IMR-90 (cell line): ENCODE measurements around the gene SOBP. TPM values are rescaled to one million over a fixed set of nuclear protein-coding genes. Genes with fewer than 3 reads are reported as not detected.

Source experiments
- ATAC-seq: fragments of 200-7000 bp; cut with Tn5 transposase; 2 replicates; pipeline ENCODE4 v1.9.1; 2020; ENCODE audit warnings: low read depth, mild to moderate bottlenecking, moderate library complexity
- BruUV-seq: library from RNA; stranded (reverse); fragments of 400-500 nt; replicated peaks from 2 replicates; lab custom pipeline; 2021; lab: Mats Ljungman, UMichigan
- CTCF ChIA-PET: fragments of 300-600 bp; formaldehyde crosslinking; extraction: SDS; loops from one replicate; lab custom pipeline; 2021; ENCODE audit warnings: antibody characterized with exemption; lab: Yijun Ruan, JAX
- POLR2A ChIA-PET: fragments of 300-600 bp; sonication (Branson Sonifier 250); formaldehyde crosslinking; loops from one replicate; lab custom pipeline; 2022; ENCODE audit warnings: antibody characterized with exemption; ENCODE audit not compliant: unreplicated experiment; lab: Charles Lee
- DNase-seq: peaks from one replicate; pipeline ENCODE4 v3.0.0; 2013
- H2AFZ ChIP-seq: replicated peaks from 2 replicates; pipeline ENCODE3; 2013; ENCODE audit warnings: low read length, mild to moderate bottlenecking; ENCODE audit not compliant: poor library complexity
- H2AK5ac ChIP-seq: 2 replicates; pipeline ENCODE4 v1.6.1; 2013; ENCODE audit warnings: low read depth, low read length, inconsistent platforms
- H2AK9ac ChIP-seq: replicated peaks from 2 replicates; pipeline ENCODE3; 2013; ENCODE audit warnings: mild to moderate bottlenecking, low read depth, low read length, moderate library complexity; ENCODE audit not compliant: poor library complexity
- H2BK120ac ChIP-seq: 2 replicates; pipeline ENCODE4 v1.6.1; 2013; ENCODE audit warnings: low read depth, low read length, inconsistent platforms
- H2BK15ac ChIP-seq: 3 replicates; pipeline ENCODE4 v1.6.1; 2013; ENCODE audit warnings: low read depth, low read length, inconsistent platforms
- H2BK20ac ChIP-seq: 2 replicates; pipeline ENCODE4 v1.6.1; 2013; ENCODE audit warnings: low read depth, mild to moderate bottlenecking, inconsistent platforms, low read length, moderate library complexity
- H2BK5ac ChIP-seq: 2 replicates; pipeline ENCODE4 v1.6.1; 2013; ENCODE audit warnings: mild to moderate bottlenecking, low read depth, low read length, inconsistent platforms; ENCODE audit not compliant: poor library complexity, severe bottlenecking
- H3K14ac ChIP-seq: replicated peaks from 2 replicates; pipeline ENCODE4 v1.6.1; 2013; ENCODE audit warnings: low read depth, low read length, inconsistent platforms
- H3K18ac ChIP-seq: 2 replicates; pipeline ENCODE4 v1.6.1; 2013; ENCODE audit warnings: low read depth, low read length, control low read depth
- H3K23ac ChIP-seq: 2 replicates; pipeline ENCODE4 v1.6.1; 2013; ENCODE audit warnings: low read depth, low read length, inconsistent platforms
- H3K27ac ChIP-seq: 2 replicates; pipeline ENCODE4 v1.5.1; 2013; ENCODE audit warnings: mild to moderate bottlenecking, control low read depth, low read length; ENCODE audit not compliant: insufficient read depth
- H3K27me3 ChIP-seq: 2 replicates; pipeline ENCODE4 v1.6.1; 2013; ENCODE audit warnings: low read length; ENCODE audit not compliant: control insufficient read depth, insufficient read depth
- H3K36me3 ChIP-seq: 2 replicates; pipeline ENCODE4 v1.6.1; 2013; ENCODE audit warnings: low read length, mixed read lengths; ENCODE audit not compliant: control insufficient read depth, insufficient read depth
- H3K4ac ChIP-seq: 2 replicates; pipeline ENCODE4 v1.6.1; 2013; ENCODE audit warnings: low read depth, low read length, inconsistent platforms
- H3K4me1 ChIP-seq: 2 replicates; pipeline ENCODE4 v1.6.1; 2013; ENCODE audit warnings: low read length, mixed read lengths; ENCODE audit not compliant: control insufficient read depth, insufficient read depth
- H3K4me2 ChIP-seq: 2 replicates; pipeline ENCODE4 v1.6.1; 2013; ENCODE audit warnings: low read depth, mild to moderate bottlenecking, control low read depth, low read length, moderate library complexity
- H3K4me3 ChIP-seq: 2 replicates; pipeline ENCODE4 v1.5.1; 2013; ENCODE audit warnings: low read depth, mild to moderate bottlenecking, control low read depth, low read length, moderate library complexity; ENCODE audit not compliant: insufficient read depth
- H3K56ac ChIP-seq: 2 replicates; pipeline ENCODE4 v1.6.1; 2013; ENCODE audit warnings: low read length, inconsistent platforms; ENCODE audit not compliant: insufficient read depth; ENCODE audit errors: extremely low read depth
- H3K79me1 ChIP-seq, 2 experiments: 2 replicates each; pipeline ENCODE4 v1.6.1; 2013; ENCODE audit warnings: low read length in 2 of 2, inconsistent platforms in 1 of 2, low read depth in 1 of 2
- H3K9ac ChIP-seq: 2 replicates; pipeline ENCODE4 v1.6.1; 2013; ENCODE audit warnings: low read depth, low read length, control low read depth
- H3K9me1 ChIP-seq: 2 replicates; pipeline ENCODE4 v1.6.1; 2013; ENCODE audit warnings: low read length, inconsistent platforms; ENCODE audit not compliant: insufficient read depth
- H3K9me3 ChIP-seq: 2 replicates; pipeline ENCODE4 v1.6.1; 2013; ENCODE audit warnings: low read length; ENCODE audit not compliant: control insufficient read depth, insufficient read depth
- H4K20me1 ChIP-seq: 2 replicates; pipeline ENCODE4 v1.6.1; 2013; ENCODE audit warnings: low read length, inconsistent platforms; ENCODE audit not compliant: insufficient read depth
- H4K5ac ChIP-seq: 2 replicates; pipeline ENCODE4 v1.6.1; 2013; ENCODE audit warnings: mild to moderate bottlenecking, low read depth, low read length, control low read depth
- H4K8ac ChIP-seq, 2 experiments: 2 replicates each; pipeline ENCODE4 v1.6.1; 2013; ENCODE audit warnings: low read depth in 2 of 2, low read length in 2 of 2, control low read depth in 1 of 2, inconsistent platforms in 1 of 2
- H4K91ac ChIP-seq: 2 replicates; pipeline ENCODE4 v1.6.1; 2013; ENCODE audit warnings: low read depth, low read length, inconsistent platforms; ENCODE audit not compliant: insufficient read depth
- BHLHE40 ChIP-seq: fragments of 150-350 bp; IDR thresholded peaks from 2 replicates; pipeline ENCODE4 v1.6.1; 2016; ENCODE audit warnings: mild to moderate bottlenecking, low read depth, low read length
- CEBPB ChIP-seq: IDR thresholded peaks from 2 replicates; pipeline ENCODE4 v1.6.1; 2012; ENCODE audit warnings: low read depth, low read length, improper control_type of control experiment
- CHD1 ChIP-seq: IDR thresholded peaks from 2 replicates; pipeline ENCODE4 v1.6.1; 2012; ENCODE audit warnings: low read depth, low read length, improper control_type of control experiment
- FOS ChIP-seq: fragments of 150-350 bp; IDR thresholded peaks from 2 replicates; pipeline ENCODE4 v1.6.1; 2016; ENCODE audit warnings: low read depth, low read length
- MAFK ChIP-seq: IDR thresholded peaks from 2 replicates; pipeline ENCODE4 v1.6.1; 2012; ENCODE audit warnings: low read depth, low read length, improper control_type of control experiment
- MAZ ChIP-seq: IDR thresholded peaks from 2 replicates; pipeline ENCODE4 v1.6.1; 2012; ENCODE audit warnings: low read depth, mild to moderate bottlenecking, low read length, improper control_type of control experiment, moderate library complexity, borderline replicate concordance
- MXI1 ChIP-seq: IDR thresholded peaks from 2 replicates; pipeline ENCODE4 v1.6.1; 2012; ENCODE audit warnings: low read depth, mild to moderate bottlenecking, low read length, moderate library complexity, borderline replicate concordance
- NFE2L2 ChIP-seq: fragments of 150-350 bp; IDR thresholded peaks from 2 replicates; pipeline ENCODE4 v1.6.1; 2016; ENCODE audit warnings: low read depth, mild to moderate bottlenecking, low read length
- POLR2A ChIP-seq: IDR thresholded peaks from 2 replicates; pipeline ENCODE4 v1.6.1; 2012; ENCODE audit warnings: mild to moderate bottlenecking, low read depth, low read length
- RAD21 ChIP-seq: IDR thresholded peaks from 2 replicates; pipeline ENCODE4 v1.6.1; 2012; ENCODE audit warnings: low read length, improper control_type of control experiment
- RCOR1 ChIP-seq: IDR thresholded peaks from 2 replicates; pipeline ENCODE4 v1.6.1; 2012; ENCODE audit warnings: mild to moderate bottlenecking, low read length, improper control_type of control experiment; ENCODE audit not compliant: insufficient replicate concordance
- RFX5 ChIP-seq: IDR thresholded peaks from 2 replicates; pipeline ENCODE4 v1.8.0; 2012; ENCODE audit warnings: low read depth, mild to moderate bottlenecking, low read length, moderate library complexity
- SMC3 ChIP-seq: fragments of 150-350 bp; IDR thresholded peaks from 2 replicates; pipeline ENCODE4 v1.6.1; 2016; ENCODE audit warnings: low read depth, mild to moderate bottlenecking, antibody characterized with exemption, low read length, moderate library complexity
- WGBS, 2 experiments: methylation state at CpG; one replicate each; pipeline versions ENCODE4 v1.1.5 to v1.1.7; 2013; ENCODE audit warnings: missing lambda C conversion rate in 2 of 2; ENCODE audit not compliant: insufficient read length in 1 of 2; ENCODE audit errors: extremely low coverage in 2 of 2; 5-methylcytosine and 5-hydroxymethylcytosine counted together
- dilution Hi-C: fragments of 300-500 bp; cut with HindIII; formaldehyde crosslinking; loops from one replicate; pipeline ENCODE4 v1.14.3; 2018; ENCODE audit warnings: low sequenced_read_pairs; ENCODE audit not compliant: unreplicated experiment
- in situ Hi-C: fragments of 300-500 bp; cut with MboI; formaldehyde crosslinking; loops from 3 replicates; pipeline ENCODE4 v1.14.3; 2019; ENCODE audit warnings: low sequenced_read_pairs, inconsistent platforms, mixed read lengths
- intact Hi-C: fragments of 100-400 bp; cut with micrococcal nuclease; formaldehyde crosslinking; loops from 2 replicates; pipeline ENCODE4 v1.10.0; 2022
- polyA plus RNA-seq, 3 experiments: library from polyadenylated mRNA; depleted of rRNA; stranded (reverse); fragments of >200 nt; gene quantifications; 2 replicates each; pipeline ENCODE4 v1.2.3, GENCODE V29; 2012; ENCODE audit warnings: low replicate concordance in 1 of 3
- total RNA-seq: library from RNA; depleted of rRNA; stranded (reverse); fragments of >200 nt; gene quantifications from 2 replicates; pipeline ENCODE4 v1.2.3, GENCODE V29; 2012
- TF ChIP-seq, protein P1 (sequence below): fragments of 150-350 bp; IDR thresholded peaks from 2 replicates; pipeline ENCODE4 v1.6.1; 2016; ENCODE audit warnings: low read depth, mild to moderate bottlenecking, low read length, moderate library complexity, borderline replicate concordance
- TF ChIP-seq, protein P2 (sequence below): conservative IDR thresholded peaks from 2 replicates; pipeline ENCODE4 v1.5.1; 2012; ENCODE audit warnings: mild to moderate bottlenecking, low read depth, low read length, improper control_type of control experiment
- TF ChIP-seq, protein P3 (sequence below): fragments of 150-350 bp; IDR thresholded peaks from 2 replicates; pipeline ENCODE4 v1.6.1; 2017; ENCODE audit warnings: mild to moderate bottlenecking, antibody characterized with exemption, low read length, low read depth

The SOBP gene
- total and polyA plus RNA-seq, 2 of the 4 experiments (the other 2 are of a cell fraction) = 0.60 to 0.72 TPM

DNA sequence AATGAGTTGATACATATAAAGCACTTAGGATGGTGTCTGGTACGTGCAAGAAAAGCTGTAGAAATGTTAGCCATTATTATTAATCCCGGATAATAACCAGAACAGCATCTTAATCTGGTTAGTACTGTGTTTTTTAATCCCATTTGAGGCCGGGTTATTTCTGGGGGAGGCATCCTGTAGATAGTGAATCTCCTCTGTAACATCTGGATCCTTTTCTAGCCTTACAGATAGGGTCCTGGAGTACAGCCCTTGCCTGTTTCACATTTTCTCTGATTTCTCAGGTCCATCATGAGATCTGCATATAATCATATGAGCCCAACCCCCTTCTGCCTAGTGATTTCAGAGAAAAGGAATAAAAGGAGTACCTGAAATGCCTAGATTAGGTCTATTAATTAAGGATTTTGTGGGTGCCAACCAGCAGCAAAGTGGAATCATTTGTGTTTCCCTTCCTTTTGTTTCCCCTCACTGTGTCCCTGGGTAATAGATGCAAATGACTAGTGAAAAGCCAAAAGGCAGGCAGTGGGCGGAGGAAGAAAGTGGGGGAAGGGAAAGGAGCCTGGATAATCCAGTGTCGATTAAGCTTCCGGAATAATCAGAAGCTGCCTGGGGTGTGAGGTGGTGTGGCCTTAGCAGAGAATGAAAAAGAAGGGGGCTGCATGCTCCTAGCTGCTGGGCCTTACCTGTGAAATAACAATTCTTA lies 88.9 kb downstream of the SOBP start:
- peaks cover 5% of the 10 kb centered on the region; the same call in 1 of the 2 replicates for H3K36me3 ChIP-seq
- peaks cover 7% of the 10 kb centered on the region; the same call in 1 of the 2 replicates for H3K4me1 ChIP-seq
- ChIA-PET CTCF (no interaction called here), POLR2A (no interaction called here)
- TF ChIP-seq, protein P1, sequence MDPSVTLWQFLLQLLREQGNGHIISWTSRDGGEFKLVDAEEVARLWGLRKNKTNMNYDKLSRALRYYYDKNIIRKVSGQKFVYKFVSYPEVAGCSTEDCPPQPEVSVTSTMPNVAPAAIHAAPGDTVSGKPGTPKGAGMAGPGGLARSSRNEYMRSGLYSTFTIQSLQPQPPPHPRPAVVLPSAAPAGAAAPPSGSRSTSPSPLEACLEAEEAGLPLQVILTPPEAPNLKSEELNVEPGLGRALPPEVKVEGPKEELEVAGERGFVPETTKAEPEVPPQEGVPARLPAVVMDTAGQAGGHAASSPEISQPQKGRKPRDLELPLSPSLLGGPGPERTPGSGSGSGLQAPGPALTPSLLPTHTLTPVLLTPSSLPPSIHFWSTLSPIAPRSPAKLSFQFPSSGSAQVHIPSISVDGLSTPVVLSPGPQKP = no peak
- TF ChIP-seq BHLHE40 (no peak), RCOR1 (no peak), CEBPB (no peak), MXI1 (no peak), NFE2L2 (no peak), RAD21 (no peak), RFX5 (no peak), FOS (no peak), MAFK (no peak), MAZ (no peak), CHD1 (no peak), SMC3 (no peak), POLR2A (no peak)
- TF ChIP-seq, protein P2, sequence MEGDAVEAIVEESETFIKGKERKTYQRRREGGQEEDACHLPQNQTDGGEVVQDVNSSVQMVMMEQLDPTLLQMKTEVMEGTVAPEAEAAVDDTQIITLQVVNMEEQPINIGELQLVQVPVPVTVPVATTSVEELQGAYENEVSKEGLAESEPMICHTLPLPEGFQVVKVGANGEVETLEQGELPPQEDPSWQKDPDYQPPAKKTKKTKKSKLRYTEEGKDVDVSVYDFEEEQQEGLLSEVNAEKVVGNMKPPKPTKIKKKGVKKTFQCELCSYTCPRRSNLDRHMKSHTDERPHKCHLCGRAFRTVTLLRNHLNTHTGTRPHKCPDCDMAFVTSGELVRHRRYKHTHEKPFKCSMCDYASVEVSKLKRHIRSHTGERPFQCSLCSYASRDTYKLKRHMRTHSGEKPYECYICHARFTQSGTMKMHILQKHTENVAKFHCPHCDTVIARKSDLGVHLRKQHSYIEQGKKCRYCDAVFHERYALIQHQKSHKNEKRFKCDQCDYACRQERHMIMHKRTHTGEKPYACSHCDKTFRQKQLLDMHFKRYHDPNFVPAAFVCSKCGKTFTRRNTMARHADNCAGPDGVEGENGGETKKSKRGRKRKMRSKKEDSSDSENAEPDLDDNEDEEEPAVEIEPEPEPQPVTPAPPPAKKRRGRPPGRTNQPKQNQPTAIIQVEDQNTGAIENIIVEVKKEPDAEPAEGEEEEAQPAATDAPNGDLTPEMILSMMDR = no peak
- TF ChIP-seq, protein P3, sequence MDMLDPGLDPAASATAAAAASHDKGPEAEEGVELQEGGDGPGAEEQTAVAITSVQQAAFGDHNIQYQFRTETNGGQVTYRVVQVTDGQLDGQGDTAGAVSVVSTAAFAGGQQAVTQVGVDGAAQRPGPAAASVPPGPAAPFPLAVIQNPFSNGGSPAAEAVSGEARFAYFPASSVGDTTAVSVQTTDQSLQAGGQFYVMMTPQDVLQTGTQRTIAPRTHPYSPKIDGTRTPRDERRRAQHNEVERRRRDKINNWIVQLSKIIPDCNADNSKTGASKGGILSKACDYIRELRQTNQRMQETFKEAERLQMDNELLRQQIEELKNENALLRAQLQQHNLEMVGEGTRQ = no peak
- ATAC-seq = no peak
- no peak overlapping the region for H2AK9ac ChIP-seq
- H4K5ac ChIP-seq = no peak overlapping the region
- no peak overlapping the region for H3K18ac ChIP-seq
- peaks cover 3% of the 10 kb centered on the region; the same call in 1 of the 2 replicates for H3K9me1 ChIP-seq
- H3K23ac ChIP-seq = no peak overlapping the region
- H3K4me2 ChIP-seq = no peak overlapping the region
- intact Hi-C loops (no loop called here), dilution Hi-C loops (no loop called here), in situ Hi-C loops (no loop called here)
- H3K27ac ChIP-seq = no peak overlapping the region
- no peaks in the 10 kb centered on the region for H3K9me3 ChIP-seq
- no peak overlapping the region for H3K9ac ChIP-seq
- BruUV-seq = no TSS peak
- no peak overlapping the region for H2AFZ ChIP-seq
- DNase-seq = no peak
- no peak overlapping the region for H3K4me3 ChIP-seq
- no peak overlapping the region for H2BK15ac ChIP-seq
- H4K91ac ChIP-seq = no peak overlapping the region
- no peak overlapping the region for H2BK5ac ChIP-seq
- no peak overlapping the region for H3K4ac ChIP-seq
- no peak overlapping the region for H2BK120ac ChIP-seq
- WGBS, 2 experiments = no CpG with 5 or more reads among the region's 6 CpGs
- no peak overlapping the region for H3K56ac ChIP-seq
- H3K14ac ChIP-seq = no peak overlapping the region
- no peaks in the 10 kb centered on the region for H3K79me1 ChIP-seq
- no peak overlapping the region for H2BK20ac ChIP-seq
- H3K27me3 ChIP-seq = no peaks in the 10 kb centered on the region; the same call in 1 of the 2 replicates
- H4K8ac ChIP-seq = no peak overlapping the region
- no peaks in the 10 kb centered on the region for H4K20me1 ChIP-seq
- H2AK5ac ChIP-seq = no peak overlapping the region
